ENCODE measurements around the gene PFKL.

The PFKL gene

DNA sequence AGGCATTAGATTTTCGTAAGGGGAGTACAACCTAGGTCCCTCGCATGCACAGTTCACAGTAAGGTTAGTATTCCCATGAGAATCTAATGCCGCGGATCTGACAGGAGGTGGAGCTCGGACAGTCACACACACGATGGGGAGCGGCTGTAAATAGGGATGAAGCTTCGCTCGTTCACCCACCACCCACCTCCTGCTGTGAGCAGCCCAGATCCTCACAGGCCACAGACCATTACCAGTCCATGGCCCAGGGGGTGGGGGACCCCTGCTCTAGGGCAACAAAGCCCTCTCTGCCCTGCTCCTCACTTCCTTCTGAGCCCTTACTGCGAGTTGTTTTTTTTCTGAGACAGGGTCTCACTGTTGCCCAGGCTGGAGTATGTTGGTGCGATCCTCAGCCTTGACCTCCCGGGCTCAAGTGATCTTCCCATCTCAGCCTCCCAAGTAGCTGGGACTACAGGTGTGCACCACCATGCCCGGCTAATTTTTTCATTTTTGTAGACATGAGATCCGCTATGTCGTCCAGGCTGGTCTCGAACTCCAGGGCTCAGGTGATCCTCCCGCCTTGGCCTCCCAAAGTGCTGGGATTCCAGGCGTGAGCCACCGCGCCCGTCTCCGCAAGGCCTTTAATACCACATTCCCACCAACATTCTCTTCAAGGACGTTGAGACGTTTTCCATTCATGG is 74.9 kb downstream of the PFKL start:
- H3K4me3 ChIP-seq (replicated peaks; ENCODE audit: low read depth, low read length), result no peak overlapping the region
- TF ChIP-seq, protein P1, sequence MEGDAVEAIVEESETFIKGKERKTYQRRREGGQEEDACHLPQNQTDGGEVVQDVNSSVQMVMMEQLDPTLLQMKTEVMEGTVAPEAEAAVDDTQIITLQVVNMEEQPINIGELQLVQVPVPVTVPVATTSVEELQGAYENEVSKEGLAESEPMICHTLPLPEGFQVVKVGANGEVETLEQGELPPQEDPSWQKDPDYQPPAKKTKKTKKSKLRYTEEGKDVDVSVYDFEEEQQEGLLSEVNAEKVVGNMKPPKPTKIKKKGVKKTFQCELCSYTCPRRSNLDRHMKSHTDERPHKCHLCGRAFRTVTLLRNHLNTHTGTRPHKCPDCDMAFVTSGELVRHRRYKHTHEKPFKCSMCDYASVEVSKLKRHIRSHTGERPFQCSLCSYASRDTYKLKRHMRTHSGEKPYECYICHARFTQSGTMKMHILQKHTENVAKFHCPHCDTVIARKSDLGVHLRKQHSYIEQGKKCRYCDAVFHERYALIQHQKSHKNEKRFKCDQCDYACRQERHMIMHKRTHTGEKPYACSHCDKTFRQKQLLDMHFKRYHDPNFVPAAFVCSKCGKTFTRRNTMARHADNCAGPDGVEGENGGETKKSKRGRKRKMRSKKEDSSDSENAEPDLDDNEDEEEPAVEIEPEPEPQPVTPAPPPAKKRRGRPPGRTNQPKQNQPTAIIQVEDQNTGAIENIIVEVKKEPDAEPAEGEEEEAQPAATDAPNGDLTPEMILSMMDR (IDR thresholded peaks at IDR 0.05; ENCODE audit: low read depth, low read length, missing control alignments), result no peak
- DNase-seq (ENCODE audit: extremely low read depth, low read depth), result no peak

DNA sequence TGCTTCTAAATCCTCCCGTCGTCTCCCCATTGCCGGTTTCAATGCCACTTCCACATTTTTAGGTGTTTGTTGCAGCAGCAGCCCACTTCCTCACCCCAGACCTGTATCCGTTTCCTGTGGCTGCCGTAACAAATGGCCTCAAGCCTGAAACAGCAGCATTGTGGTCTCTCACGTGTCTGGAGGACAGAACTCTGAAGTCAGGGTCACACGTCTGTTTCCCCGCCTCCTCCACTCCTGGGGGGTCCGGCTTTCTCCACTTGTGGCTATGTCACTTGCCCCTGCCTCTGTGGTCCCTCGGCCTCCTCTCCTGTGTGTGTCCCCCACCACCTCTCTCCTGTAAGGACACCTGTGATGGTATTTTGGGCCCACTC is 75.4 kb downstream of the PFKL start:
- DNase-seq (ENCODE audit: extremely low read depth, low read depth), result no peak
- TF ChIP-seq, protein P1 (IDR thresholded peaks at IDR 0.05; ENCODE audit: low read depth, low read length, missing control alignments), result no peak
- no peak overlapping the region for H3K4me3 ChIP-seq (replicated peaks; ENCODE audit: low read depth, low read length)

DNA sequence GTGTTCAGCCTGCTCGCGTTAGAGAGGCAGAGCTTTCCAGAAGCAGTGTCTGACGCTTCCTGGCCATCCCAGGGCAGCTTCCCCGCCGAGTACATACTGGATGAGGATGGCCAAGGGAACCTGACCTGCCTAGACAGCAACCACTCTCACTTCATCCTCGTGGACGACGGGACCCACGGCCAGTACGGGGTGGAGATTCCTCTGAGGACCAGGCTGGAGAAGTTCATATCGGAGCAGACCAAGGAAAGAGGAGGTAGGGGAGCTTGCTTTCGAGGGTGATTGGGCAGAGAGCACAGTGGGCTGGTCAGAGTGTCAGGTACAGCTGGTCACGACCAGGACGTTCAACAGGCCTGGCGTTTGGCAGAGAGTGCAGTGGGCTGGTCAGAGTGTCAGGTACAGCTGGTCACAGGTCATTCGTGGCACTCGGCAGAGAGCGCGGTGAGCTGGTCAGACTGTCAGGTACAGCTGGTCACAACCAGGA is 75.9 kb downstream of the PFKL start:
- no peak overlapping the region for H3K4me3 ChIP-seq (replicated peaks; ENCODE audit: low read depth, low read length)
- TF ChIP-seq, protein P1 (IDR thresholded peaks at IDR 0.05; ENCODE audit: low read depth, low read length, missing control alignments), result no peak
- no peak for DNase-seq (ENCODE audit: extremely low read depth, low read depth)

DNA sequence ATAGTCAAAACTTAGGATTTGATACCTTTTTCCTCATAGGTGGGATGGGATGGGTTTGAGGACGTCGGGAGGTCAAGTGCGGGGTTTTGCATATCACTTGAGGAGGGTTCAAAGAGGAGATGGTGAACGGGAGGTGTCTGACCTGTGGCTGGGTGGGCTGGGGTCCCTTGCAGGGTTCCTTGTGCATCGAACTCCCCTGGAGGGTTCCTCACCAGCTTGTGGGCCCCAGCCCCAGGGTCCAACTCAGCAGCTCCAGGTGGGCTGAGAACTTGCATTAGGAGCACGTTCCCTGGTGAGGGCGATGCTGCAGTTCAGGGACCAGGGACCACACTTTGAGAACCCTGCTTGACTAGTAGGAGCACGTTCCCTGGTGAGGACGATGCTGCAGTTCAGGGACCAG is 76.8 kb downstream of the PFKL start:
- TF ChIP-seq, protein P1 (IDR thresholded peaks at IDR 0.05; ENCODE audit: low read depth, low read length, missing control alignments), result no peak
- no peak overlapping the region for H3K4me3 ChIP-seq (replicated peaks; ENCODE audit: low read depth, low read length)
- no peak for DNase-seq (ENCODE audit: extremely low read depth, low read depth)

All from HFF-Myc (cell line).